Prostate gland (tissue), 2 donors: ENCODE results near the gene NOXA1. TPM values are rescaled to one million over a fixed set of nuclear protein-coding genes. Genes with fewer than 3 reads are reported as not detected.
A peak's percentile ranks its signal among the peaks of the same experiment; 100 is the strongest.

Source experiments
- DNase-seq: peaks from one replicate; pipeline ENCODE4 v3.0.0-alpha.2; 2019; ENCODE audit warnings: low spot score
- H3K27ac ChIP-seq, 2 donors: fragments of 200-600 bp; sonication (generic); 2 replicates each; pipeline ENCODE4 v1.5.1; 2017 to 2019
- H3K27me3 ChIP-seq: fragments of 200-600 bp; sonication (generic); replicated peaks from 2 replicates; pipeline ENCODE4 v1.5.1; 2019; ENCODE audit not compliant: insufficient read depth
- H3K36me3 ChIP-seq, 2 donors: fragments of 200-600 bp; sonication (generic); 1 replicate in 1 of 2; 2 replicates in 1 of 2; pipeline versions ENCODE4 v1.5.1 to v1.8.1; 2017 to 2019
- H3K4me1 ChIP-seq: fragments of 200-600 bp; sonication (generic); replicated peaks from 2 replicates; pipeline ENCODE4 v1.5.1; 2019
- H3K4me3 ChIP-seq, 2 donors: fragments of 200-600 bp; sonication (generic); 2 replicates each; pipeline ENCODE4 v1.5.1; 2017 to 2019
- H3K9me3 ChIP-seq: fragments of 200-600 bp; sonication (generic); 2 replicates; pipeline ENCODE4 v1.5.1; 2017
- POLR2A ChIP-seq: fragments of 450-650 bp; IDR thresholded peaks from one replicate; pipeline ENCODE4 v1.6.1; 2016; ENCODE audit warnings: antibody characterized with exemption, mild to moderate bottlenecking
- POLR2AphosphoS5 ChIP-seq: sonication (generic); formaldehyde crosslinking; IDR thresholded peaks from one replicate; pipeline ENCODE4 v1.6.1; 2017; ENCODE audit warnings: antibody characterized with exemption
- WGBS: methylation state at CpG from one replicate; pipeline ENCODE4 v1.1.5; 2018; 5-methylcytosine and 5-hydroxymethylcytosine counted together
- intact Hi-C: fragments of 100-400 bp; cut with DNase I; formaldehyde crosslinking; loops from one replicate; pipeline ENCODE4 v1.14.2; 2022
- total RNA-seq, 2 donors: library from RNA; depleted of rRNA; stranded (reverse); fragments of >200 nt; gene quantifications; one replicate each; pipeline ENCODE4 v1.1.0, GENCODE V29; 2016
- TF ChIP-seq, protein P1 (sequence below), 4 experiments: fragments of 200-600 bp in 2 of 4; fragments of 450-650 bp in 2 of 4; sonication (generic) in 2 of 4; IDR thresholded peaks; 1 replicate in 3 of 4; 2 replicates in 1 of 4; pipeline ENCODE4 v1.5.1; 2016 to 2019; ENCODE audit warnings: antibody characterized with exemption in 4 of 4, mild to moderate bottlenecking in 2 of 4, moderate library complexity in 2 of 4

Gene NOXA1
- total RNA-seq, 2 donors from 2014 or later = 7.5 to 17.1 TPM

DNA sequence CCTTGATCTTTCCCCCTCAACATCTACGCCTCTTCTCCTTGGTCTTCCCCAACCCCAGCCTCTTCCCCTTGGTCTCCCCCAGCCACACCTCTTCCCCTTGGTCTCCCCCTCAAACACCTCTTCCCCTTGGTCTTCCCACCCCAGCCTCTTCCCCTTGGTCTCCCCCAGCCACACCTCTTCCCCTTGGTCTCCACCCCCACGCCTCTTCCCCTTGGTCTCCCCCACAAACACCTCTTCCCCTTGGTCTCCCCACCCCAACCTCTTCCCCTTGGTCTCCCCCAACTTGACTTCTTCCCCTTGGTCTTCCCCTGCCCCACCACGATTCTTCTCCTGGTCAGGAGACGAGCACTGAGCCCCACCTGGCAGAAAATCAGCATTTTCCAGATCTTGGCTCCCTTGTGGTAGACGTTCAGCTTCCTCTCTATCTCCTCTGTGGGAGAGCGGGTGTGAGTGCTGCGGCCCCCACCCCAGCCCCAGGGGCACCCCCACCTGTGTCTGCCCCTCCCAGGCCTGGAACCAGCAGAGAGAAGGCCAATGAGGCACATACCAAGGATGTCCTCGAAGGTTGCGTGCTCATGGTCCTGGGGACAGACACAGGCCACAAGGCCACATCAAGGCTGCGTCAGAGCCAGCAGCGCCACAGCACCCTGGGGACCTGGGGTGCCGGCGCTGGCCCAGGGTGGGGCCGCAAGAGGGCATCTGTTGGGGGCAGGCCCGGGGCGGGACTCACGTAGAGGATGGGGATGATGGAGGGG, 29.0 kb downstream of the NOXA1 start:
- no peak for DNase-seq
- intact Hi-C loops = no loop called here
- Histone ChIP-seq H3K4me1 (peaks cover 4% of the 10 kb centered on the region), H3K27me3 (no peaks in the 10 kb centered on the region), H3K9me3 (no peaks in the 10 kb centered on the region), H3K27ac (no peak overlapping the region), H3K4me3 (no peak overlapping the region), H3K36me3 (no peaks in the 10 kb centered on the region)
- 92% methylated on average over 17 of the region's 17 CpGs for WGBS
- no peak for TF ChIP-seq POLR2A
- TF ChIP-seq POLR2AphosphoS5 = no peak
- TF ChIP-seq, protein P1, sequence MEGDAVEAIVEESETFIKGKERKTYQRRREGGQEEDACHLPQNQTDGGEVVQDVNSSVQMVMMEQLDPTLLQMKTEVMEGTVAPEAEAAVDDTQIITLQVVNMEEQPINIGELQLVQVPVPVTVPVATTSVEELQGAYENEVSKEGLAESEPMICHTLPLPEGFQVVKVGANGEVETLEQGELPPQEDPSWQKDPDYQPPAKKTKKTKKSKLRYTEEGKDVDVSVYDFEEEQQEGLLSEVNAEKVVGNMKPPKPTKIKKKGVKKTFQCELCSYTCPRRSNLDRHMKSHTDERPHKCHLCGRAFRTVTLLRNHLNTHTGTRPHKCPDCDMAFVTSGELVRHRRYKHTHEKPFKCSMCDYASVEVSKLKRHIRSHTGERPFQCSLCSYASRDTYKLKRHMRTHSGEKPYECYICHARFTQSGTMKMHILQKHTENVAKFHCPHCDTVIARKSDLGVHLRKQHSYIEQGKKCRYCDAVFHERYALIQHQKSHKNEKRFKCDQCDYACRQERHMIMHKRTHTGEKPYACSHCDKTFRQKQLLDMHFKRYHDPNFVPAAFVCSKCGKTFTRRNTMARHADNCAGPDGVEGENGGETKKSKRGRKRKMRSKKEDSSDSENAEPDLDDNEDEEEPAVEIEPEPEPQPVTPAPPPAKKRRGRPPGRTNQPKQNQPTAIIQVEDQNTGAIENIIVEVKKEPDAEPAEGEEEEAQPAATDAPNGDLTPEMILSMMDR (IDR thresholded peaks at IDR 0.05) = no peak

DNA sequence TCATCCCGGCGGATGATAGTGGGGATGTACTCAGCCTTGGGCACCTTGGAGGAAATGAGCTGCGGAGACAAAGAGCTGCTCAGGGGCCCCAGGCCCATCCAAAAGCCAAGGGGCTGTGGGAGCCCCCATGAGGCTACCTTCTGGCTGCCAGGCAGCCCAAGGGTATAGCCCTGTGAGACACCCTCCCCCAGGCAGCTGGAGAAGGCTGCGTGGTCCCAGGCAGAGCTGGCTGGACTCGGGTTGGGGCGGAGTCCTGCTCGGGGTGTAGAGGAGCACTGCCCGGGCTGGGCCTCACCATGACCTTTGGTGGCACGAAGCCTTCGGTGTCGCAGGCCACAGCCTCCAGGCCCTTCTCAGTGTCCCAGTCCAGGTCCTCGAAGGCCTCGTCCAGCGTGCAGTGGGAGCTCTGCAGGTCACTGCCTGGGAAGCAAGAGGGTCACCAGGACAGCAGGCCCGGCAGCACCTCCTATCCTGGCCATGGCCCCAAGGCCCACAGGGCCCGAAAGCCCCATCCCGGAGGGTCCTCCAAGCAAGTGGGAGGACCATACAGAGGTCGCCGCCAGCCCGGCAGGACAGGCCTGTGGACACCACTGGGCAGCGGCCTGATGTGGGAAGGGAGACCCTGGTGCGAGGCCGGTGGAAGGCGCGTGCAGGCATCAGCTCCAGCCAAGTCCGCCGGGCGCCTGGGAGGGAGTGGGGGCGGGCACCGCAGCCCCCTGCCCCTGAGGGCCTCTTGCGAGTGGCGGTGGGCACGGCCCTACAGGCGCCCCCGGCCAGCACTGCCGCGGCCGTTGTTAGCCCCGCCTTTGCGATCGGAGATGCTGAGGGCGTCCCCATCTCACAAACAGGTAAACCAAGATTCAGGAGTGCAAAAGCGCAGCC, 29.8 kb downstream of the NOXA1 start:
- Histone ChIP-seq H3K9me3 (no peaks in the 10 kb centered on the region), H3K4me3 (peak overlapping the region in 1 of 2 donors; percentile 19), H3K4me1 (peaks cover 4% of the 10 kb centered on the region), H3K27ac (no peak overlapping the region), H3K36me3 (no peaks in the 10 kb centered on the region), H3K27me3 (no peaks in the 10 kb centered on the region)
- intact Hi-C loops = no loop called here
- WGBS = 85% methylated on average over 37 of the region's 43 CpGs
- no peak for DNase-seq
- TF ChIP-seq POLR2A = no peak
- TF ChIP-seq, protein P1 (IDR thresholded peaks at IDR 0.05) = no peak
- TF ChIP-seq POLR2AphosphoS5 = no peak

GRCh38 chr9:137453643-137454081, 30.5 kb downstream of the NOXA1 start:
- DNase-seq = peak; percentile 69
- 41% methylated on average over 25 of the region's 25 CpGs for WGBS
- H3K36me3 ChIP-seq = no peaks in the 10 kb centered on the region

GRCh38 chr9:137454145-137454596, 31.0 kb downstream of the NOXA1 start:
- peak overlapping the region; percentile 33 to 38 for H3K27ac ChIP-seq
- H3K4me1 ChIP-seq = peaks cover 10% of the 10 kb centered on the region
- no peaks in the 10 kb centered on the region for H3K27me3 ChIP-seq
- no peak for DNase-seq
- H3K9me3 ChIP-seq = no peaks in the 10 kb centered on the region
- no peaks in the 10 kb centered on the region for H3K36me3 ChIP-seq
- TF ChIP-seq, protein P1 (IDR thresholded peaks at IDR 0.05) = peak in 1 of 4 experiments; percentile 4
- no peak for TF ChIP-seq POLR2AphosphoS5
- intact Hi-C loops = no loop called here
- WGBS = 46% methylated on average over 6 of the region's 24 CpGs
- H3K4me3 ChIP-seq = peak overlapping the region in 1 of 2 donors; percentile 31

More at GRCh38 chr9:137453643-137454081, 30.5 kb downstream of the NOXA1 start:
- no peak overlapping the region for H3K27ac ChIP-seq
- peak overlapping the region in 1 of 2 donors; percentile 19 for H3K4me3 ChIP-seq
- no peaks in the 10 kb centered on the region for H3K9me3 ChIP-seq
- peaks cover 10% of the 10 kb centered on the region for H3K4me1 ChIP-seq
- intact Hi-C loops = no loop called here
- no peaks in the 10 kb centered on the region for H3K27me3 ChIP-seq
- TF ChIP-seq POLR2AphosphoS5 = no peak
- TF ChIP-seq, protein P1 (IDR thresholded peaks at IDR 0.05) = no peak
- no peak for TF ChIP-seq POLR2A
